GM18861 (cell line): ENCODE data around the gene DEFB116.
"Not testable (repeated sequence)": the region's sequence is repeated elsewhere in the genome, so short reads cannot be mapped to it uniquely, and the experiment has no call there.

Source experiments
- ATAC-seq: cut with Tn5 transposase; IDR thresholded peaks from one replicate; pipeline ENCODE4 v1.9.1; 2021; ENCODE audit not compliant: unreplicated experiment

DEFB116 gene, protein sequence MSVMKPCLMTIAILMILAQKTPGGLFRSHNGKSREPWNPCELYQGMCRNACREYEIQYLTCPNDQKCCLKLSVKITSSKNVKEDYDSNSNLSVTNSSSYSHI

DNA sequence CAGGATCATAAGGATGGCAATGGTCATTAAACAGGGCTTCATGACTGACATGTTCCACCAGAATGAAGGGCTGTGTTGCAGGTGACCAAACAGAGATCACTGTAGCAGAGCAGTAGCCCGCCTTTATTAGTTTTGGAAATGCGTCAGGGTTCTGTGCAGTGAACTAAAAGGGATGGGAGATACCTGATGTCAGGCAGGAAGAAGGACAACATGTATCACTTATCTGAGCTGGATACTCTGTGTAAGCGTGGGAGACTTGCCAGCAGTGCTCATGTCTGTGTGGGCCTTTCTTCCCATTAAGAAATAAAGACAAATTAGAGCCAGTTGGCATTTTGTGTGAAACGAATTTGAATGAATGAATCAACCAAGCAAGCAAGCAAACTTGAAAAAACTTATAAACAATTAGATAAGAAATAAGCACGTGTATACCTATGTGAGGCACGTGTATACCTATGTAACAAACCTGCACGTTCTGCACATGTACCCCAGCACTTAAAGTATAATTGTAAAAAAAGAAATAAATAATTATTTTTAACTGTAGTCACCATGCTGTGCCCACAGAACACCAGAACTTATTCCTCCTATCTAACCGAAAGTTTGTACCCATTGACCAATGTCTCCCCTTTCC lies at the start of gene DEFB116:
DEFB116 (minus strand) TSS at position 51 of the 628 bp plus-strand sequence; CDS start at position 51, 0 bp downstream.
- ATAC-seq: no peak

DNA sequence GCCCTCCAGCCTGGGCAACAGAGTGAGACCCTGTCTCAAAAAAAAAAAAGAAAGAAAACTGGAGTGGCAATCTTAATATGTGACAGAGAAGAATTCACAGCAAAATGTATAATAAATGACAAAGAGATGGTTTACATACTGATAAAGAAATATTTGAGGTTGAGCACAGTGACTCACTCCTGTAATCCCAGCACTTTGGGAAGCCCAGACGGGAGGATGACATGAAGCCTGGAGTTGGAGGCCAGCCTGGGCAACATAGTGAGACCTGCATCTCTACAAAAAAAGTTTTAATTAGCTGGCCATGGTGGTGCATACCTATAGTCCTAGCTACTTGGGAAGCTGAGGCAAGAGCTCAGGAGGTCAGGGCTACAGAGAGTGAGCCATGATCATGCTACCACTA lies 47.6 kb upstream of the DEFB116 start:
- no peak for ATAC-seq

DNA sequence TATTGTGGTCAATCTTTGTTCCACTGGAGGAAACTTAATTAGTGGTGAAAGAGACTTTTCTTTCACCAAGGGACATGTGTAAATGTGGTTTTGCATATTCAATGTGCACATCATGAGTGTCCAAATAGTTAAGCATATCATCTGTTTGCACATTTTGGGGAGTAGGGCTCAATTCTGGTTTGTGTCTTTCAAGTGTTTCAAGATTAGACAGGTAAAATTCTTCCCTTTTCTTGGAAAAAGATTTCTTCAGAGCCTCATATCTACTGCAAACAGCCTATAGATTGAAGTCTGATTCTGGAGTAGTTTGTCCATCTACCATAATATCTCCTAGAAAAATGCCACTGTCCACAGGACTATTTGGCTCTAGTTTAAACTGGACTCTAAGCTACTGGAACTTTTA lies 33.1 kb upstream of the DEFB116 start:
- ATAC-seq: no peak

DNA sequence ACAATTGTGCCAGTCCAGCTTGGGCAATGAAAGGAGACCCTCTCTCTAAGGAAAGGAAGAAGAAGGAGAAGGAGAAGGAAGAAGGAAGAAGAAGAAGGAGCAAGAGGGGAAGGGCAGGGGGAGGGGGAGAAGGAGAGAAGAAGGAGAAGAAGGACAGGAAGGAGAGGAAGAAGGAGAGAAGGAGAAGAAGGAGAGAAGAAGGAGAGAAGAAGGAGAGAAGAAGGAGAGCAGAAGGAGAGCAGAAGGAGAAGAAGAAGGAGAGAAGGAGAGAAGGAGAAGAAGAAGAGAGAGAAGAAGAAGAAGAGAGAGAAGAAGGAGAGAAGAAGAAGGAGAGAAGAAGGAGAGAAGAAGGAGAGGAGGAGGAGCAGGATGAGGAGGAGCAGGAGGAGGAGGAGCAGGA lies 22.5 kb upstream of the DEFB116 start:
- ATAC-seq: no peak

DNA sequence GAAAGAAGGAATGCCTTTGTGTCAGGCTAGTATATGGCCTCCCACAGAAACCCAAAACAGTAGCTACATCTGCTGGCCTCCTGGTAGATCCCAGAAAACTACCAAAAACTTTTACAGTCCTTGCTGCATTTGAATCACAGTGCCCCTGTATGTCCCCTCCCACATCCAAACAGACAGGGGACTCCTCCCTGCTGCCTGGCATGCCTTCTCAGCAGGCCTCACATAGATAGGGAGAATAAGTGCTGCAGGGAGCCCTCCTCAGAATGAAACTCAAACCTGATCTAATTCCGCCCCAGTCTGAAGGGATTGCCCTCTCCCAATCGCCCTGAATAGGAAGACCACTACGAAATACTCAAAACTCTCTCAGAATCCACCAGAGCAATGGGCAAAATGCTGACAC lies 14.1 kb upstream of the DEFB116 start:
- ATAC-seq: no peak

DNA sequence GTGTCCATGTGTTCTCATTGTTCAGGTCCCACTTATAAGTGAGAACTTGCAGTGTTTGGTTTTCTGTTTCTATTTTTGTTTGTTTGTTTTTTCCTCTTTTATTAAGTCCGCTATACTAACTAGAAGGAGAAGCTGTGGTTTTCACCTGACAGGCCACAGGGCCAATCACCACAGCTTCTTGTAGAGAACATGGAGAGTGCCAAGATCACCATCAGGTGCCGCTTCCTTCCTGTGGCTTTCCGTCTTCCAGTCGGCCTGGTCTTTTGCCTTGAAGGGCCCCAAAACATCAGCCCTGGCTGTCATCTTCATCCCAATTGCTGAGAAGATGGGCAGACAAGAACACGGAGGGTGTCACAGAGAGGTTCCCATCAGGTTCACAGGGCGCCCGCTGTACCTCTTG lies 23.4 kb downstream of the DEFB116 start:
- ATAC-seq: not testable (repeated sequence)

DNA sequence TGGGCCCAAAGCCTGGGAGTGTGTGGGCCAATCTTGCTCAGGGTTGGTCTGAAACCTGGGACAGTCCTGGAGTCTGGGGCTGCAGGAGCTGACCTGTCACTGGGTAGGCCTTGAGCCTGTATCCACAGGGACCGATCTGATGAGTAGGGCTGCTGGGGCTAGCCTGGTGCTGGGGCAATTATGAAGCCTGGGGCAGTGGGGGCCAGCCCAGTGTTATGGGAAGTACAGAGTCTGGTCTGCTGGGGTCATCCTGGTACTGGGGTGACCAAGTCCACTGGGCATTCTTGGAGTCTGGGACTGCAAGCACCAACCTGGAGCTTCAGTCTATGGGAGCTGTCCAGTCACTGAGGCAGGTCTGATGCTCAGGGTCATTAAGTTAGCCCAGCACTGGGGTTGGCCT lies 30.2 kb downstream of the DEFB116 start:
- no peak for ATAC-seq

DNA sequence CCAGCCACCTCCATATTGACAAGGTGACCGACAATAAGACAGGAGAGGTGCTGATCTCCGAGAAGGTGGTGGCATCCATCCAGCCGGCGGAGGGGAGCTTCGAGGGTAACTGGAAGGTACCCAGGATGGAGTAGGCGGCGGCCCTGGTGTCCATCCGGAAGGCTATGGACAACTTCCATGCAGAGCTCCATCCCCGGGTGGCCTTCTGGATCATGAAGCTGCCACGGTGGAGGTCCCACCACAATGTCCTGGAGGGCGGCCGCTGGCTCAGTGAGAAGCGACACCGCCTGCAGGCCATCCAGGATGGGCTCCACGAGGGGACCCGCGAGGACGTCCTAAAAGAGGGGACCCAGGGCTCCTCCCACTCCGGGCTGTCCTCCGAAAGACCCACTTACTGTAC lies 33.9 kb downstream of the DEFB116 start:
- no peak for ATAC-seq

DNA sequence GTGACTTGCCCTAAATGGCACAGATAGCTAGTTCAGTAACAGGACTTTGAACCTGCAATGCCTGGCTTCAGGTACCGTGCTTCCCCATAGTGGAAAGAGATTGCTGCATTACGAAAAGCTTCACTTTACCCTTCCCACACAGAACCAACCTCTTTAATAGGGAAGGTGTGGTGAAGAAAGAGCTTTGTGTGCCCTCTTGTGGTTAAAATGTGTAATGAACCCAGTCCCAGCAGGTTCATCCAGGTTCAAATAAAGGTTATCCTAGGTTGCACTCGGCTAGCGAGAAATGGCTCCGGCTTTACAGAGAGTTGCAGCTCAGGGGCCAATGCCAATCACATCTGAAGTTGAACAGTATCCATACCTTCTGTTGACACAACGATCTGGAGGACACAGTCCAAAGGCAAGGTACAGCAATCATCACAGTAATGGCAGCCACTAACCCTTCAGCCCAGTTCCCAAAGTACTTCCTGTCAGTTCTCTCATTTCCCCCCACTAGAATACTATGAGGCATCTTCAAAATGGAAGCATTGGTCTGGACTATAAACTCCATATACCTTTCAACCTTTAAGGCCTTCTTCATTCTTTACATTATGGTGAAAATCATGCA lies 48.0 kb downstream of the DEFB116 start:
- no peak for ATAC-seq

DNA sequence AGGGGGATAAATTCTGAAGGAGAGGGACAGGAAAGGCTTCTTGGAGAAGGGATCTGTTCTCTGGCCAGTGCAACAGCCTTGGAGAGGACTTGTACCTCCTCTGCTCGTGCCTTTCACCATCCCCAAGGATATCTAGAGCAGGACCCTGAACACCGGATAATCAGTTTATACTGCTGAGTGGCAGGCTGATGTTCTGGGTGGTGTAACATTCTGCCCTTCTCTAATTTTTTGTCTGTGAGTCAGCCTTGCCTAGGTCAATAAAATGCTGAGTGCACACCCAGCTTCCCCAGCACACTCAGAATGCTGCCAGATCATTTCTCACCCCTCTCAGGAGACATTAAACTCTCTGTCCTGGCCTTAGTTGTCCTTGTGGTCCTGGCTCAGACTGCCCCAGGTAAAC lies 51.0 kb downstream of the DEFB116 start, which contains the start of gene DEFB115:
DEFB115 (plus strand) TSS at position 301 of the 400 bp plus-strand sequence; CDS start at position 301, 0 bp downstream.
- no peak for ATAC-seq

DNA sequence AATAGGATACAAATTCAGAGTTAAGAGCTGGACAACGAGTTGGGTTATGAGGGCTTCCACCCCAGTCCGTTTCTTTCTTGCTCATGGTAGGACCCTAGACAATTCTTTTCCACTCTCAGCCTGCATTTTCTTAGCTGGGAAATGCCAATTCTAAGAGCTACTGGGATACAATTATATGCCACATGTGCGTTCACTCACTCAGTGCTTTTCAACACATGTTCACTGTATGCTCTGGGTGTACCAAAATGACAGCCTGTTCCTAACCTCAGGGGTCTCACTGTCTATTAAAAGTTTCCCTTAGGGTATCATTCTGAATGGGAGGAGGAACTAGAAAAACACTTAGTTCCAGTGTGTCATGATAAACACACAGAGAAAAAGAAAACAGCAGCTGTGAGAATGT lies 51.4 kb downstream of the DEFB116 start:
- no peak for ATAC-seq
